HG02970 (cell line): ENCODE data around the gene DCUN1D4.

ENCODE experiments used
- ATAC-seq: cut with Tn5 transposase; IDR thresholded peaks from one replicate; pipeline ENCODE4 v1.9.1; 2021; ENCODE audit warnings: mild to moderate bottlenecking, moderate library complexity, moderate number of reproducible peaks; ENCODE audit not compliant: unreplicated experiment, low FRiP score

The DCUN1D4 gene

DNA sequence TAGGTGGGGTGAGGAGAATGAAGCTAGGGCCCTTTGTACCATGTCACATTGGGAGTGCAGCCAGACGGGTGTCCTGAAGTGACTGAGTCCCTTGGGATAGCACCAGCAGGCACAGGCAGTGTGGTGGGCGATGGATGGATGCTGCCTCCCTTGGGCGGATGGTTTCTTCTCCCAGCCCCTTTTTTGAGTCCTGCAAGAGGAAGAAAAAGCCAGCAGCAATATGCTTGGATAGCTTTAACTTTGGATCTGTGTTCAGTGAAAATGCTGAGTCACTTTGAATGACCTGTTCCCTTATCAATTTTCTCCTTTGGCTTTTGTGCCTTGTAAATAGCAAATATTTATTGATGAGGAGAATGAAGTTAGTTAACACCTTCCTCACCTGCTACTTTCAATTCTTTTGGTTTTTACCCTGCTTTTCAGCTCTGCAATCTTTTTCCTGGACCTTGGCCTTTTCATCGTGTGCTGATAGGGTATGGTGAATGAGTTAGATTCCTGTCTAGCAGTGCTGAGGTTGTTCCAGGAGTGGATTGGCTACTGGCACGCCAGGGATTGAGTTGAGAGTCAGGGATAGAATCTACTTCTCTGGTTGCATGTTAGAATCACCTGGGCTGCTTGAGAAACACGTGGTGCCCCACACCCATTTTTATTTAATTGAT lies 10.2 kb downstream of the DCUN1D4 start:
- no peak for ATAC-seq

DNA sequence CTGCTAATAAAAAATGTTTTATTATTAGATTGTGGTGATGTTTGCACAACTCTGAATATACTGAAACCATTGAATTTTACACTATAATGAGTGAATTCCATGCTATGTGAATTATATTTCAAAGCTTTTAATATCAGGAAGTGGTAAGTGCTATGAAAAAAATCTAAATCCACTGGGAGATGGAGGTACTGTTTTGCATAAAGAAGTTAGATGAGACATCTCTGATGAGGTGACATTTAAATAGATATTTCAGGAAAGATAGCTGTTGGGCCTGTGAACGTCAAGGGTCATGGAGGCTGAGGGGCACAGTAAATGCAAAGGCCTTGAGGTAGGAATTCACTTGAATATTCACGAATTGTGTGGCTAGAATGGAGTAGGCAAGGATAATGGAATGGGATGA lies 12.3 kb downstream of the DCUN1D4 start:
- no peak for ATAC-seq

DNA sequence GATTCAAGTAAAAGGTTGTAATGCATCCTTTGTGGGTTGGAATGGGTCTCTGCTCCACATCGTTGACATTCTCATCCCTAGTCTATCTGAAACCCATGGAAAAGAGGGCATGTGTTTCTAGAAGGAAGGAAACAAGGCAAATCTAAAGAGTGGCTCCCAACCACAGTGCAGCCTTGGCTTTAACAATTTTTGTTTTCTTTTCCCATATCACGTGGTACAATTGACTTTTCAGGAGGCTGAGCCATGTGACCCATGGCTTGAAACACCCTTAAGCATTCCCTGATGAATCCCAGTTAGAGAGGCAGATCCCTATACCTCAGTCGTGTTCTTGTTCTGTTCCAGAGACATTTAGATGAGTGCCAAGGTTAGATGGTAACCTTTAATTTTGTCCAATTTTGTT lies 12.8 kb downstream of the DCUN1D4 start:
- ATAC-seq: no peak

DNA sequence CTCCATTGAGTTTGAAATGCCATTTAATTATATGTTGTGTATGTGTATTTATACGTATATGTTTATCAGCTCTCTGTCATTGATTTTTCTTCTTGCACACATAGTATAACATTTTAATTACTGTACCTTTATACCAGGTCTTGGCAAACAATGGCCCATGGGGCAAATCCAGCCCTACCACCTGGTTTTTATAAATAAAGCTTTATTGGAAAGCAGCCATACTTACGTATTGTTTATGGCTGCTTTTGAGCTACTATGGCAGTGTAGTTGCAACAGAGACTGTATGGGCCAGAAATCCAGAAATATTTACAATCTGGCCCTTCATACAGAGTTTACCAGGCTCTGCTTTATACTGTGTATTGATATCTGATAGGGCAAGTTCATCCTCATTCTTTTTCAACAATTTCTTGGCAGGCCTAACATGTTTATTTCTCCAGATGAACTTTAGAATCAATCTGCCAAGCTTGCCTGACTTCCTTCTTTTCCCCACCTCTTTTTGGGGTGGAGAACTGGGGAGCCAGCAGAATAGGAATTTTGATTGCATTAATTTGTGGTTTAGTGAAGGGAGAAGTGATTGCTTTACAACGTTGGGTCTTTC lies 15.8 kb downstream of the DCUN1D4 start:
- no peak for ATAC-seq

DNA sequence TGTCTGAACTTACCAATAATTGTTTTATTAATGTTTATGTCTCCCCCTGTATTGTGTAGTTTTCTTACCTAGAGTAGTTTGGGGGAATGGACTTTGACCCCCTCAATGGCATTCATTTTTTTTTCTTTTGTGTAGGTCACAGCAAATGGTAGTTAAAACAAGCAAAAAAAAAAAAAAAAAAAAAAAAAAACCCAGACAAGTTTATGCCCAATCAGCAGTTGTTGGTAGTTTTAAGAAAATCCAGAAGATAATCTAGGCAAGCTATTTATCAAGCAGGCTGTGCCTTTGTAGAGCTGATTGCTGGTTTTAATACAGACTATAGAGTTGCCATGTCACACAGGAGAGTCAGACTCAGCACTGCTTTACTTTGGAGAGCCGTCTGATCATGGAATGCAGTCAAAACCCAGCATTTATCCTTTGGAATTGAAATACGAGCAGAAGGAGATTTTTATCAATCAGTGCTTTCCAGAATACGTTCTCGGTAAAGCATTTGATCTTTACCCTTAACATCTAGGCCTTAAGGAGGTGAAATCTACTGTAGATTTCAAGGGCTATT lies 16.6 kb downstream of the DCUN1D4 start:
- no peak for ATAC-seq

DNA sequence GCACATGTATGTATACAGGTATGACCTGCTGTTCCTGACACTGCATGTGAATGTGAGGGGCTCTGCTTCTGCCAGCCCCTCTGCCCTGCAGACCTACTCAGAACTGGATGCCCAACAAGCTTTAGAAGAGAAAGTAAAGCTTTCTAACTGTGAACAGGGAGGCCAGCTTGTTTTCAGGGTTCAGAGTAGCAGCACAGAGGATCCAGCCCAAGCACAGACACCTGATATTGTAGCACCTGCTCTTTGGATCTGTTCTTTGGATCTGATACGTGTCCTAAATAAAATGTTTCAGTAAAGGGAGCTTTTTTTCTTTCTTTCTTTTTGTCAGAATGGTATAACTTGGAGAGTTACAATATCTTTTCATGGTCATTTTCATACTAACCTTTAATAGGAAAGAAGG lies 19.2 kb downstream of the DCUN1D4 start:
- no peak for ATAC-seq

DNA sequence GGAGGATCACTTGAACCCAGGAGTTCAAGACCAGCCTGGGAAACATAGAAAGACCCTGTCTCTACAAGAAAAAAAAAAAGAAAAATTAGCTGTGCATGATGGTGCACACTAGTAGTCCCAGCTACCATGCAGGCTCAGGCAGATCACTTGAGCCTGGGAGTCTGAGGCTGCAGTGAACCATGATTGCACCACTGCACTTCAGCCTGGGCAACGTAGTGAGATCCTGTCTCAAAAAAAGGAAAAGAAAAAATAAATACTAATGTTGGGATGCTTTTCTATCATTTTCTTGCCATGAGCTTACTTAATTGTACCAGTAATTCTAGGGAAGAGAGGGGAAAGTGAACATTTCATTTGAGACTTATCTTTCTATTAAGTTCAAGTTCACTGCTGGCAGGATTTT lies 19.8 kb downstream of the DCUN1D4 start:
- no peak for ATAC-seq

DNA sequence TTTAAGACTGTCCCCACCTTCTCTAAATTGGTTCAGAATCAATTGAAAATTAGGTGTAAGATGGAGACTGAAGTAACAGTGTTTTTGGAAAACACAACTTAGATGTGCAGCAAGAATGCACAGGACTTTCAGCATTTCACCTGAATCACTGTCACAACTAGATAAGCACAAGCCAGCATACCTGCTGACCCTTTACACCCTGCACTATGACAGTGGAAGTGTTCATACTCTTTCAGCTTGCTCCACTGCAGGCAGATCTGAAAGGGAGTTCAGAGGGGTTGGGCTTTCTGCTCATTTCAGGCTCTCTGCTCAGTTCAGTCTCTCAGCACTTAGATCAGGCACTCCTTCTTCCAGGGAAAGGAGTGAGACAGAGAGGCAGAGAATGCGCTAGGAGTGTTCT lies 22.8 kb downstream of the DCUN1D4 start:
- ATAC-seq: no peak

DNA sequence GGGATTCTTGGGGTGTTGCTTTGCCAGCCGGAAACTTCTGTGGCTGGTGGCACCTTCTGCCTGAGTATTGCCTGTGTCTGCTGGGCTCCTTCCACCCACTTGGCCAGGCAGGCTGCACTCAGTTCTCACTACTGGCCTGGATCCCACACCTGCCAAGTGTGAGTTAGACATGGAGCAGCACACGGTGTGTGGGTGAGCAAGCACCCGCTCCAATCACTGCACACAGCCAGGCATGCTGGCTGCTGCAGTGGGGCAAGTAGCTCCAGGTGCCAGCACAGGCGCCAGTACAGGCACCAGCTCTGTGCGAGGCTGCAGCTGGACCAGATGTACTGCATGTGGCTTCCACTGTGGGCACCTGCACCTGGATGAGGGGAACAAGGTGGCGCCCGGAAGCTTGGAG lies 23.9 kb downstream of the DCUN1D4 start:
- no peak for ATAC-seq

DNA sequence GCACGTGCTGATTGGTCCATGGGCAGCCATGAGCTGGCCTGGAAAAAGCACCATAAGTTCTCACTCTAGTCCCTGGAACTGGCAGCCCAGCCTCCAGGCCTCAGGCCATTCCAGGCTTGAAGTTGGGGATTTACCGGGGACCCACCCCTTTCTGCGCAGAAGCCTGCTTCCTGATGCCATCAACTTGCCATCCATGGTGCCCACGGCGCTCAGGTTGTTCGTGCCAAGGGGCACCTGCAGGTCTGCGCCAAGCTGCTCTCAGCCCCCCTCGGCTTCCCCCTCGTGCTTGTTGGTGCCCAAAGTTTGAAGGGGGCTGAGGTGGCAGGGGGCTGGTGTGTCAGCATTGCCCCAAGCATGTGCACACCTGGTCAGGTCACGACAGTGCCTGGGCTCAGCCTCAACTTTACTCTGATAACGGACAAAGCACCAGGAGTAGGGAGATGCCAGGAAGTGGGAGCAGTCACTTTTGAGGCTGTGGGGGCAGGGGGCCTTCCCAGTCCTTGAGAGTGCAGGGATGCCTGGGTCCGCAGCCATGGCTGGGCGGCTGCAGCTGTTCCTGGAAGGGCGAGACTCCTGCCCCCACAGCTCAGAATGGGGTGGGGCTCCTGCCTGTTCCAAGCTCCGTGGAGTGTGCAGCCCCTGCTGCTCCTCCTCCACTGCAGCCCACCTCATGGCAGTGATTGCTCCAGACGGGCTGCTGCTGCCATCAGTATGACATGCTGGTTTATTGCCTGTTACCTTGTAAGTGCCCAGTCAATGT lies 24.9 kb downstream of the DCUN1D4 start:
- no peak for ATAC-seq

DNA sequence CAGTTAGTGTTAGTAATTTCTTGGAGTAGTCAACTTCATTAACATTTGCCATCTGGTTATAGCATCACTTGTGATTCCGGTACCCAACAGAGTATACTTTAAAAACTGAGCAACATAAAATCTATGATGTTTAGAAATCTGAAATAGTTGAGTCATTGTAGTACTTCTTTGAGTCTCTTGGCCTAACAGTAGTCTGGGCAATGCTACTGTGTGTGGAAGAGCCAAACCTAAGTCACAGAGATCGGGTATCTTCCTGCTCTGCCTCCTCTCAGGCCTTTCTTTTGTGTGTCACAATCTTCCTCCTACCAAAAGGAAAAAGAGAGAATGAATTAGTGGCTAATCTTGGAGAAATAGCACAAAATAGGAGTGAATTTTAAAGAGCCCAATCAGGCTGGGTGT lies 25.5 kb downstream of the DCUN1D4 start:
- no peak for ATAC-seq

DNA sequence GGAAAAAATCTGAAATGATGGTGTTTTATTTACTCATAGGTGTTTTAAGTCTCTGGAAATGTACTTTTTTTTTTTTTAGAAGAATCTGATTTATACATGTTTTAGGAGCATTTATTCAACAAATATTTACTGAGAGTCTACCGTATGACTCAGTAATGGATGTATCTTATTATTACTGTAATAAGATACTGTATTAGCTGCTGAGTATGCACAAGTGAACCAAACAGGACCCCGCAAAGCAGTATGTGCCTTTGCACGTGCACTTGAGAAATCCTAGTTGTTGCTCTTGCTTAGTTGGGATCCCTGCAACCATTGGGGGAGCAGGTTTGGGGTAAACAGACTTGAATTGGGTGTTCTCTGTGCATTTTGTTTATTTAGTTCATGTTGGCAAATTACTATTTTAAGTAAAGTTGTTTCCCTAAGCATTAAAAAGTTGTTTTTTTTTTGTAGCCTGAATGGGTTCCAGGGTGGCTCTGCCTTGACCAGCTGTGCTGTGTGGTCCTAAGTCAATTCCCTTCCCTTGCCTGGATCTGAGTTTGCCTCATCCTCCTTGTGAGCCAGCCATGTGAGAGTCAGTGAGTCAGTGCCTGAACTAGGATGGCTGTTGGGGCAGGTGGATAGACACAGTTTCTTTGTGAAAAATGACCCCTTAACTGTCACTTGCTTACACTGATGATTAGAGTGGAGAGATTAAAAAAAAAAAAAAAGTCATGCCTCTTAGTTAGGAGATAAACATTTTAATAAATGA lies 27.7 kb downstream of the DCUN1D4 start:
- no peak for ATAC-seq

DNA sequence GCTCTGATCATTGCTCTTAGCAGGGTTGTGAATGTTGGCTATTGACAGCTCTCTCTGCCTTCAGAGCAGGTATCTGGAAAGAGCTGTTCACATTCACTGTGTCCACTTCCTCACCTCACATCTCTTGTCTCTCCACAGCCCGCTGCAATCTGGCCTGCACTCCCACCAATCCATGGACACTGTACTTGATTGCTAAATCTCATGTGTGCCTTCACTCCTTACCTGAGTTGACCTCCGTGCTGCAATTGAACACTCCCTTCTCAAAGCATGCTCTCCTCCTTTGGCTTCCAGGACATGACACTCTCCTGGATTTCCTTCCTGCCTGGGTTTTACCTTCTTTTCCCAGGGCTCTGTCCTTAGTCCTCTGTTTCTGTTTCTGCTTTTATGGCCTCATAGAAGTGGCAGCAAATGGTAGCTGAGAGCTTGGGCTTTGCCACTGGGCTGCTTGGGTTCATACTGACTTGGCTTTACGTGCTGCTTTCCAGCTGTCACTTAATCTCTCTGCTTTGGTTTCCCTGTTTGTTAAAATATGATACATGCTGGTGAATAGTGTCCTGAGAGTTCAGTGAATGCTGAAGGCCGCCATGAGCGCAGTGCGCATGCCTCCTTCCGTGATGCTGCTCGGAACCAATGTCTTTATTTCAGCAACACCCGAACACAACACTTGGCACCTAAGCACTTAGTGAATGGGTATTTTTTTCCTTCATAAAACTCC lies 29.5 kb downstream of the DCUN1D4 start:
- ATAC-seq: no peak

DNA sequence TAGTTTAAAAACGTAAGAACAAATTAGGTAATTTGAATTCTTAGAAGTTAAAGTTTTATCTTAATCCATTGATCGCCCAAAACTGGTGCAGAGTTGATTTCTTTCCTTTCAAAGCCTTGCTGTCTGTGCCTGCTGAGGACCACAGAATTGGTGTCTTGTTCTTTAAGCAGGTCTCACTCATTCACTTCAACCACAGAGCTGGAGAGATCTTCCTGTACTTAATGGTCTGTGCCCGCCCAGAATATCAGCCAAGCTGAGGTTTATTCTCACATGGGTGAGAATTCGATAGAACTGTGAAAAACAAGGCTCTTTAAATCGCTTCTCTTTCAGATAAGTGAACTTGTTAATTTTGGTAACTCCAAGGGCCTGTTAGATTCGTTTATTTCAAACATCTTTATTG lies 31.6 kb downstream of the DCUN1D4 start:
- no peak for ATAC-seq

DNA sequence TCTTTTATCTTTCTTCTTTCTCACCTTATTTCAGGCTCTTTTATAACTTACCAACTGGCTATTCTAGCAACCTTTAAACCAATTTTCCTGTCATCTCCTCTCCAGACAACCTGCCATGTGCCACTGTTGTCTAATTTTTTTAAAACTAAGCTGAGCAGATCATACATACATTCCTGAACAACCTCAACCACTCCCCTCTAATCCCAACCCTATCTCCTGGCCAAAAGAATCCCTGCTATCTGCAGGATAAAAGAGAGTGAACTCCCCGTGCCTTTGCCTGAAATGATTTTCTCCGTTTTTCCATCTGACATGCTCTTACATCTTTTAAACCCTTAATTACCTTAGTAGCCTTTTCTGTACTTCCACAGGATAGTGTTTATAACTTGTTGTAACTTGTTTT lies 35.5 kb downstream of the DCUN1D4 start:
- ATAC-seq: no peak

DNA sequence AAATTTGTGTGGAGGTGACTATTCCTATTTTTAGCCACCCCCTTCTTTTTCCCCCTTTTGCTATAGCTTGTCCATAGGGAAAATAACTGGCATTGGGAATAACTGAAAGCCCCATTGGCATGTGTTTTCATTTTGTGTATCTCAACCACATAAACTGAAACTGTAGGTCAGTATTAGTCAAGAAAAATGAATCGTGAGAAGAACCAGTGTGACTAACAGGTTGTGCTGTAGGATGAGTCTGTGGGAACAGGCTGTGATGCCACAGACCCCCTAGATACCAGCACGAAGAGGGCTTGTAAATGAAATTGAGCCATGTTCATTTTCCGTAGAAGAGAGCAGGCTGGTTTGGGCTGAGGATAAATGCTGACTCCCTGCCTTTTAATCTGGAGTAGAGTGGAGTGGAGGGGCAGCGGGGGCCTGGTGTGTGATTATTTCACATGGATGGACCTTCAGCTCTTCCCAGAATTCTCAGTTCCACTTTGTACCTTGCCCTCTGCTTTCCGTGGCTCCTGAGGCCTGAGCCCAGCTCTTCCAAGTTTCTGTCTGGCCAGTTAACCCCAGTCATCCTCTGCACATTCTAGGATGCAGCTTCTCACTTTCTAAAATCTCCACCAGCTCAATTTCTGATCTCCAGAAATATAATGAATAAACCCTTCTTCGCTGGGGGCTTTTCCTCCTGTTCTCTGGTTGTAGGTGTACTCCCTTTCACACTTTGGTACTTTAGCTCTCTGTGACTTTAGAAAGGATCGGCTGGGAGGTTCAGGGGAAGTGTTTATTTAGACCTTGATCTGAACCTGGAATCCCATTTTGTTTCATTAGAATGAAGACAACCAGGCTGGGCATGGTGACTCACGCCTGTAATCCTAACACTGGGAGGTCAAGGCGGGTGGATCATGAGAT lies 37.3 kb downstream of the DCUN1D4 start:
- no peak for ATAC-seq

DNA sequence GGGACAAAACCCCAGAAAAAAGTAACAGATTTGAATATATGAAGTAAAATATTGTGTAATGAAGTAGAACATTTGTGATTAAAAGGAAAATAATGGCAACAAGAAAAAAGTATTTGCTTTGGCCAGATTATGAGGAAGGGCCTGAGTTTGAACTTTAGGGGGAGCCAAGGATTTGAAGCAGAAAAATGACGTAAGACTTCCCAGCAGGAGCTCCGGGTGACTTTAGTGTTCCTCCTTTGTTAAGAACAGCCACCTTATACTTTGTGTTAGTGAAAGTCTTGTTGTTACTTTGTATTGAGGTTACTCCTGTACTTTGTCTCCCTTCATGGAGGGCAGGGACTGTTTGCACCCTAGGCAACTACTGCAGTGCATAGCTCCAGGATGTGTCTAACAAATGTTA lies 41.1 kb downstream of the DCUN1D4 start:
- no peak for ATAC-seq

DNA sequence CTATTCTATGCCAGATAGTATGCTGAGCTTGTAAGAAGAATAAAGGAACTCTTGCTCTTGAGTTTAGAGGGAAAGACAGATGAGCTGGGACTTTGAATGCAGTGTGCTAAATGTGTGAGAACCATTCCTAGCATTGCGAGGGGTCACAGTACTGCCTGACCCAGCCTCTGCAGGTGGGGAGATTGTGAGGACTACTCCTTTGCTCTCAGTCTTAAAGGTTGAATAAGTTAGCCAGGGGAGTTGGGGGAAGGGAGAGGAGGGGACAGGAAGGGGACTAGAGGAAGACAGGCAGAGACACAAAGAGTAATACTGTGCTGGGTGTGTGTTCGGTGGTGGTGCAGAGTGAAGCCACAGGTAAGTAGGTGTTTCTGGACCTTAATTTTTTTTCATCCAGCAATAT lies 41.7 kb downstream of the DCUN1D4 start:
- ATAC-seq: no peak

DNA sequence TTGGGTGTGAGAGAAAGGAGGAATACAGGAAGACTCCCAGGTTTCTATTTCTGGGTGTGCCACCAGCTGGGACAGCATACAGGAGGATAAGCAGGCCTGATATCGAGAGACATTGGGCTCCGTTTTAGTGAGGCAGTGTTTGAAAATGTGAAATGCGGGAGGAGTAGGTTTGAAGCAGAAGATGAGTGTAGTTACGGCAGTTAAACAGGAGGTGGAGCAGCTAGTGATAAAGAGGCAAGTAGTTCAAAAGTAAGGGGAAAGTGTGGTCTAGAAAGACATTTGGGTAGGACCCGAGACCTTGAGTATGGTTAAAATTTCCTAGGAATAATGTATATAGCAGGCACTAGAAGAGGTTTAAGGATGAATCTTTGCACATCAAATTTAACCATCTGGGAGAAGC lies 42.4 kb downstream of the DCUN1D4 start:
- no peak for ATAC-seq
